ENCODE results near the gene PAFAH2.
"Not testable (repeated sequence)": the region's sequence is repeated elsewhere in the genome, so short reads cannot be mapped to it uniquely, and the experiment has no call there.

PAFAH2 gene

GRCh38 chr1:26009796-26010447 is 12.1 kb upstream of the PAFAH2 start:
- no peak for FAIRE-seq

DNA sequence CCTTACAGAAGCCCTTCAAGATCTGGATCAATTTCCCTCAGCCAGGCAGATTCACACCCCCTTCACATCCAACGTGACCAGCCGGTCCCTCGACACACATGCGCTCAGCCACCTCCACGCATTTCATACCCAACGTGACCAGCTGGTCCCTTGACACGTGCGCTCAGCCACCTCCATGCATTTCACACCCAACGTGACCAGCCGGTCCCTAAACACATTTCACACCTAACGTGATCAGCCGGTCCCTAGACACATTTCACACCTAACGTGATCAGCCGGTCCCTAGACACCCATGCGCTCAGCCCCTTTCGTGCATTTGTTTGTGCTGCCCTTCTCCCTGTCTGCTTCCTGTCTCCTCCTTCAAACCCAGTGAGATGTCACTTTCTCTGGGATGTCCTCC is 8.8 kb upstream of the PAFAH2 start:
- no peak for FAIRE-seq

- no peak for FAIRE-seq
Observed at GRCh38 chr1:26005434-26006105, 7.7 kb upstream of the PAFAH2 start.

DNA sequence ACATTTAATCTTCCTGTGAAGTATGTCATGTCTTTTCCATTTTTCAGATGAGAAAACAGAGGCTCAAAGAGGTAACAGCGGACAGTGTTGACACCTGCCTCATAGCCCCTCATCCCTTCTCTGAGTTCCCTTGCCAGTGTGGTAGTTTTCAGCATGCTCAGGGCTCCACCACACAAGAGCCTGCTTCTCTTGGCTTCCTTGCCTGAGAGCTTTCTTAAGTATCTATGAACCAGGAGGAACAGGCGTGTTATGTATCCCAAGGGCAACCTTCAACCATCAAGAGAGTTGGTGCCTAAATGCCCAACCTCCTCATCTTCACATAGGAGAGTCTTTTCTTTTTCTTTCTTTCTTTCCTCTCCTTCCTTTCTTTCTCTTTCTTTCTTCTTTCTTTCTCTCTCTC is 5.9 kb upstream of the PAFAH2 start:
- FAIRE-seq, result no peak

- no peak for FAIRE-seq
Observed at GRCh38 chr1:26003262-26003661, 5.4 kb upstream of the PAFAH2 start.

DNA sequence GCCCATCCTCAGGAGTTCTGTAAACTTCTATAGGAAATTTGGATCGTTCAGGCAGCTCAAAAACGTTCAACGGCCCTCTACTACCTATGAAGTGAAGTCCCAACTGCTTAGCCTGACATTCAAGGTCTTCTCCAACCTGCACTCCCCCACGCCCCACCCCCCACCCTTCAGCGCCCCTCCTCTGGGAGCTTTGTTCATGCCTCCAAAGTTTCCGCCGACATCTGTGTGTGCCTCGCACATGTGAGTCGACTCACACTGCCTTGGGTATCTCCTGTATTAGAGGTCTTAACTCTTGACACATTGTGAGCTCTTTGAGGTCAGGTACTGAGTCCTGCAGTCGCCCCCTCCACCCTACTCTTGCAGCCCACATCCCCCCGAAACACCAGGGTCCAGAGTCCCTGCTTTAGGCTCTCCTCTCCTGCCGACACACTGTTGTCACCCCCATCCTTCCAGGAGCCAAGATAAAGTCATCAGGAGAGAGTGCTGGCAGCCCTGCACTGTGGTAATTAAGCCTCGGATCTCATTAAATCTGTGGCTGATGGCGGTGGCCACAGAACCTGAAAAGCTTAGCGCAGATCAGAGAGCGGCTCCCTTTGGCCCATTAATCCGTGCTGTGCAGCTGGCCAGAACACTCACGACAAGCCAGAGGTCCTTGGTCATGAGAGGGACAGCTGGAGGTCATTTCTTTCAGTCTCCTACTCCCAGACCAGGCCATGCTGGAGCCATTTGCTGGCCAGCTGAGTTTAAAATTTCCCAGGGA is 1.4 kb upstream of the PAFAH2 start:
- FAIRE-seq, result no peak

DNA sequence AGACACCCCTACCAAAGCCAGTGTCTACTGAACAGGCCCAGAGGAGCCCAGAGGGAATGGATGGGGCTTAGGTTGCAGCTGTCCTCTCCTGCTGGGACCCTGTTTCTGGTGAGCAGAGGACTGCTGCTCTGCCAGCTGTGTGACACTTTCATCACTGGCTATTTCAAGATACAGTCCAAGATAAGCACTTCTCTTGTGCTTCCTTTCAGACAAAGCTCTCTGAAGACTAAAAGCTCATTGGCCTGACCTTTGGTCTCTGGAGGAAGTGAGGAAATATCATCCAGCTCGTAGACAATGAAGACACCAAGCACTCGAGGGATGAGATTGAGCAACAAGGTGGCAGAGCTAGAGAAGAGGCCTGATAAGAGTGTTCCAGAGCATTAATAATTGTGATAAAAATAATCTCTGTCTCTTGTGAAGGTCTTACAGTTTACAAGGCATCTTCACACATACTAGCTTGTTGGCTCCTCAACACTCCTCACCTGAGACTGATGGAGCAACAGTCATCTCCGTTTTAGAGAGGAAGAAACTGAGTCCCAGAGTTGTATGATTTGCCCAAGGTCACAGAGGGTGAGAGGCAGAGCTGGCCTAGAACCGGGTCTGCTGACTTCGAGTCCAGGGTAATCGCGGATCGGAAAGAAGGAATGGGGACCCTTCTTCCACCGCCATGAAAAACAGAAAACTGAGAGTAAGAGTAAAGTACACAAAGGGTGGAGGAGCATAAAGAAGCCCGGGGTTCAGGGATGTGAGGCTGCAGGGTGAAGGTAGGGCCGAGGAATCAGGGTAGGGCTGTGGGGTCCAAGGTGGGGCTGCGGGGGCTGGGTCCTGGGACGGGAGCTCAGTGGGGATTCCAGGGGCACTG is 666 bp downstream of the PAFAH2 start:
- no peak for FAIRE-seq

GRCh38 chr1:25994402-25995150 is 3.3 kb downstream of the PAFAH2 start:
- no peak for FAIRE-seq

DNA sequence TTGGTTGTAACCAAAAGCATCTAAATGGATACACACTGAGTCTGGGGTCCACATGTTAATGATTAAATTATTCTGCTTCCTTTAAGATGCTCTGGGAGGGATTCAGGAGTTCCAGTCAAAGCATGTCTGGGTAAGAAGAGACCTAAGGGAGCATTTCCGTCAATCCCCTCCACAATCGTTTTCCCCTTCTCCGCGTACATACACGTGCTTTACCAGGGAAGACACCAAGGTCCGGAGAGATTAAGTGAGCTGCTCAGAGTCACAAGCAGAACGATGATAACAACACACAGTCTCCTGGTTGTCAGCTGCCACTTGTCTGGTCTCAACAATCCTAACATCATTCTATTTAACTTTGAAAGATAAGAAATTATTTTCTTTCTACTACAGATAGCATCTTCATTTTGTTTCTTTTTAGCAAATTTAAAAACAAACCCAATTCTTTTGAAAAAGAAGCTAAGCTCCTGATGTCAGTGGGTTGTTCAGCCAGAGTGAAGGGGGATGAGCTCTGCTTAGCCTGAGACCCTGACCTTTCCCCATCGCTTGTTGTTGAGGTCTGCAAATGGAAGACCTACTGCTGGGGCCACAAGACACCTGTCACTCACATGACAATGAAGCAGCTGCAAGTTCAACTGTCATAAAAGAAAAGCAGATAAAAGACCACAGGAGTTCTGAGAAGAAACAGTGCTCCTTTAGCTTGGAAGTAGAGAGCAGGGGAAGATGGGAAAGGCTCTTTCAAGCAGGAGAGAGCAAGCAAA is 4.5 kb downstream of the PAFAH2 start:
- no peak for FAIRE-seq

DNA sequence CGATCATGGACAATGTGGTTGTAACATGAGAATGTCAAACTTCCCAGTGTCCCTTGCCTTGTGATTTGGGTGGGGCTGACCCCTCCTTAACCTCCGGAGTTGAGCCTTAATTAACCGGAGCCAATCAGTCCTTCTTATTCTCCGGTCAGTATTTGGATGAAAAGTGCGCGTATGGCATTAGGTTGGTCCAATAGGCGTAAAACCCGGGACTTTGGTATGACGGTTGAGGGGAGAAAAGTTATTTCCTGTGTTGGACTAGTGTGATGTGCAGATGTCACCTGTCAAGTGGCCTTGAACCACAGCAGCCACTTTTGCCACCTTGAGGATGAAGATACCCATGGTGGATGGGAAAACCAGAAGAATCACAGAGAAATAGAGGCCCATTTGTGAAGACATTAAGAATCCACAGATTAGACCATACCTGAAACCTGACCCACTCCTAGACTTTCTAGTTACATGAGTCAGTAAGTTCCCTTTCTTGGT is 5.1 kb downstream of the PAFAH2 start:
- no peak for FAIRE-seq

GRCh38 chr1:25991937-25992688 is 5.8 kb downstream of the PAFAH2 start:
- no peak for FAIRE-seq

DNA sequence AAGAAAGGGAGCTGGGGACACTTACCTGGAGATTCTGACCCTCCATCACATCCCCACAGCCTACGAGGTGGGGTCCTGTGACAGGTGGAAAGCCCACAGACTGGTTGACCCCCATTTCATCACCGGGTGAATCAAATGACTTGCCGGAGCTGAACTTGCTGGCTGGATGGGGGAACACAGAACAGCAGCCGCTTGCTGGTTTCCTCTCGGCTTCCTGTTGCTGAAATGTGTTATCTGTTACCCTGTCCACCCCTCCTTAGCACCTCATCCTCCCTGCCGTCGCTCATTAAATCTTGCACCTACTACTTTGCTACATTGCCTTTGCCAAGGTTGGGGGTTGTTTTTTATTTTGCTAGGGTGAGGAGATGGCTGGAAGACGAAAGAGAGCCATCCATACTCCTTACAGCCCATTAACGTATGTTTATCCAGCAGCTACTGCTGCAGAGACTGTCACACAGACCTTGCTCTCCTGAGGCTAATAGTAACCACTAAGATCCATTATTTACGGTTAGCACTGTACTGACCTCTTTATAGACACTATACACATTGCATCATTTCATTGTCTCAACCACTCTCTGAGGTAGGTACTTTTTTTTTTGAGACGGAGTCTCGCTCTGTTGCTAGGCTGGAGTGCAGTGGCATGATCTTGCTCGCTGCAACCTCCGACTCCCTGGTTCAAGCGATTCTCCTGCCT is 7.0 kb downstream of the PAFAH2 start:
- no peak for FAIRE-seq

DNA sequence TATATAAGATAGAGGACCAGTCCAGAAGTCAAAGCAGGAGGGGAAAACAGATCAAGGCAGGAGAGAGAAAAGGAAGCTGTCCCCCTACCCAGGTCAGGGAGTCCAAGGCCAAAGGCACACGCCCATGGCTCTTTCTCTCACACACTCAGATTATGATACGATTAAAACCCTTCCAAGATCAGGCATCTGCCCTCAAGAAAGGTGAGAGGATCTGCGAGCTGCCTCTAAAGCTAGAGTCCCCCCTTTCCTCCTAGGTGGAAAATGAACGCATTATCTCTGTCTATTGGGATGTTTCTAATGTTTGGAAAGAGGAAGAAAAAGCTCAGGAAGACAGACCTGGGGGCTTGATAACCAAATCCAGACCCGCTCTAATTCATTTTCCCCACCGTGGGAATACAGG is 7.6 kb downstream of the PAFAH2 start:
- FAIRE-seq, result no peak

- no peak for FAIRE-seq
Observed at GRCh38 chr1:25989440-25990234, 8.2 kb downstream of the PAFAH2 start.

GRCh38 chr1:25987951-25988350 is 9.9 kb downstream of the PAFAH2 start:
- FAIRE-seq, result no peak

DNA sequence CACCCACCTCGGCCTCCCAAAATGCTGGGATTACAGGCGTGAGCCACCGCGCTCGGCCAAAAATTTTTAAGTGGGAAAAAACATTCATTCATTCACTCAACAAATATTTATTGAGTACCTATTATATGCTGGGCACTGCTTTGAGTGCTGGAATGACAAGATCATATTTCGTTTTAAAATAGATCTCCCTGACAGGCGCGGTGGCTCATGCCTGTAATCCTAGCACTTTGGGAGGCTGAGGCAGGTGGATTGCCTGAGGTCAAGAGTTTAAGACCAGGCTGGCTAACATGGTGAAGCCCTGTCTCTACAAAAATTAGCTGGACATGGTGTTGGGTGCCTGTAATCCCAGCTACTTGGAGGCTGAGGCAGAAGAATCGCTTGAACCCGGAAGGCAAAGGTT is 11.1 kb downstream of the PAFAH2 start:
- FAIRE-seq, result not testable (repeated sequence)

DNA sequence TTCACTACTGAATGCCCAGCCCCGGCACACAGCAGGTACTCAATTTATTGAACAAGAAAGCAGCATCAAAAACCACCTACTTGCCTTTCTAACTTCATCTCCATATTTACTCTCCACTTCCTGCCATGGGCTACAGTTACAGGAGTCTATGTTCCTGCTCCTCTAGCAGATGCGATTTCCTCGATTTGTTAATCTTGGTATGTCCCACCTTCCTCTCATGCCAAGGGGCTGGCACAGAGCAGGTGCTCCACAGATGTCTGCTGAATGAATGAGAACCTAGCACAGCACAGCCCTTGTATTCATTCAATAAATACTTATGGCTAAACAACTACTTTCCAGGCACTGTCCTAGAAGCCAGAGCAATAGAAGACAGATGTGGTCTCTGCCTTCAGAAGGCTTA is 12.2 kb downstream of the PAFAH2 start:
- FAIRE-seq, result no peak

GRCh38 chr1:25985171-25985570 is 12.7 kb downstream of the PAFAH2 start:
- no peak for FAIRE-seq

- no peak for FAIRE-seq
Observed at GRCh38 chr1:25979210-25979609, 18.7 kb downstream of the PAFAH2 start.
